NCI-H187 (cell line): Measurements from ENCODE around the gene CELF6.
A peak's percentile ranks its signal among the peaks of the same experiment; 100 is the strongest.

Experiments
- DNase-seq, 2 experiments: peaks; one replicate each; lab custom pipeline; 2025; lab: John Stamatoyannopoulos, UW

The CELF6 gene

DNA sequence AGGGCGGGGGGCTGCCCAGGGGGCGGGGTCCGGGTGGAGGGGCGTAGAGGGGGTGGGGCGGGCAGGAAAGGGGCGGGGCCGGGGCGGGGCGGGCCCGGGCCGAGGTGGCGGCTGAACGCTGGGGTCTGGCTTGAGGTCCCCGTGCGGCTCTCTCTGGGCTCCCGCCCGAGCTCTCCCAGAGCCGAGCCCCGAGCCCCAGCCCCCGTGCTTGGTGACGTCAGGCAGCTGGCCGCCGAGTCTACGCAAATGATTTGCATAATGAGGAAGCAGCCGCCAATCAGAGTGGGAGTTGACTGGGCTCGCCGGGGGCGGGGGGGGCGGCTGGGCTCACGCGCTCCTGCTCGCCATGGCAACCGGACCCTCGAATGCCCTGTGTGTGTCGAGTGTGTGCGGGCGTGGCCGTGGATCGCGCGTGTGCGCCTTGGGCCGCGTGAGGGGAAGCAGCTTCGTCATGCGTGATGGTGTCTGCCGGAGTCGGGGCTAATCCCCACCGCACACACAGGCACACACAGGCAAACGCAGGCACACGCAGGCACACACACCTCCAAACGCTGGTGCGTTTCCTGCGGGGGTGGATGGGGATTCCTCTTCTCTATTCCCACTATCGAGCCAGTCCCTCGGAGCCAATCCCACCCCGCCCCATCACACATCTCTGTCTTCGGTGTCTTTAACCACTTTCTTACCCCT, at the start of gene CELF6:
CELF6 (minus strand) TSS at position 173 of the 687 bp plus-strand sequence. CDS start 283 bp downstream, outside the sequence.
- peak; percentile 46 to 81 for DNase-seq

DNA sequence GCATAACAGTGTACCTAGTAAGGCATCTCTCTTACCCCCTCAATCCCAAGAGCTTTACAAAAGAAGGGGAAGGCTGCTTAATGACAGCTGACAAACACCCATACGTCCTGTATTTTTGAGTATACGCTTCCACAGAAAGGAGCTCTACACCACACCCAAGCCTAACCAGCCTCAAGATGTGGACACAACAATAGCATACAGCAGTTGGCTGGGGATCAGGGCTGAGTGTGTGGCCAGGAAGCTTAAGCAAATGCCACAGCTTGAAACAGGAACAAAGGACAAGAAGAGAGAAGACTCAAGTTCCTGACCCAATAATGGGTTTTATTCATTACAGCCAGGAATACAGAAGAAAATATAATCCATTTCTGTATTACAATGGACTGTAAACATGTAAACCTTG, 48.9 kb upstream of the CELF6 start:
- no peak for DNase-seq

GRCh38 chr15:72368325-72368724, 48.4 kb upstream of the CELF6 start:
- no peak for DNase-seq

DNA sequence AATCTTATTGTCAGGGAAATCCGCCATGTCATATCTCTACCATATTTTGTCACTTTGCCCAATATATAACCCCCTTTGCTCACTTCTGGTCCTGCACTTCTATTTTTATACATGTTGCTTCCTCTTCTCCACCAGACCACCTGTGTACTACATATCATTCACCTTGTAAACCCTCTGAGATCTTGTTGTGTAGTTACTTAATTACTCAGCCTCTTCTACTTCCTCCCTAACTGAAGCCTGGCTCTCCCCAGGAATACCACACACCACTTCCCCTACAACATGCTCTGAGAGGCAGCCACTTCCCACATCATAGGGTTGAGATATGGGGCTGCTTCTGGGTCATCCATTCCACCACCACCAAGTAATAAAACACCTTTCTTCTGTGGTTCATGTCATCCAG, 45.9 kb upstream of the CELF6 start:
- DNase-seq = no peak

DNA sequence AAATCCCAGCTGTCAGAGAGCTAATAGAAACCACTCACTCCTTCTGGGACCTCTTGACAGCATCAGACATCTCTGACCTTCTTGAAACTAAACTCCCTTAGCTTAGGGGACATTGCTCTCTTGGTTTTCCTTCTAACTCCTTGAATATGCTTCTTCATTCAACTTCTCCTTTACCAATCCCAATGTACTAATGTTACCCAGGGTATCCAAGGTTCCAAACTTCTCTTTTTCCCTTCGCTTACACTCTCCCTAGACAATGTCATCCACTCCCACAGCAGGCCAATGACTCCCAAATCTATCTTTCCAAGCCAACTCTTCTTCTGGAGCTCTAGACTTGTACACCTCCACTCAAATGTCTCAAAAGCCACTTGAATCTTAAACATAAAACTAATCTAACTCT, 41.2 kb upstream of the CELF6 start:
- no peak for DNase-seq

- no peak for DNase-seq
These were observed 38.8 kb upstream of the CELF6 start for GRCh38 chr15:72358650-72359171.

- DNase-seq = no peak
These were observed 38.2 kb upstream of the CELF6 start for GRCh38 chr15:72358121-72358520.

DNA sequence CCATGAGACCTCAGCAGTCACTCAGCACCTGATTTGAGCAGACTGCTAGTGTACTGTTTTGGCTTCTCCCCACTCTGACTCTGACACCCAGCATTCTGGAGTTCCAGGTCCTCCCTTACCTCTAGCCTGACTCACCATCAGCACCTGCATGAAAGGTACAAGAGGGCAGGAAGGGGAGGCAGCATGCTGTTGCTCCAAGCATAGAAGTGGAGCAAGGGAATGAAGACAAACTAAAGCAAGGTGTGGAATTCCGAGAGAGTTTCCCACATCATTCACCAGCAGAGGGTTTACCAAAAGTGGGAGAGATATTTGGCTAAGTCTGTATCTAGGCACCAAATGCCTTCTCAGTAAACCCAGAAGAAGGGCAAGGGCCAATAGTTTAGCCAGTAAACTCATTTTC, 34.5 kb upstream of the CELF6 start:
- no peak for DNase-seq

DNA sequence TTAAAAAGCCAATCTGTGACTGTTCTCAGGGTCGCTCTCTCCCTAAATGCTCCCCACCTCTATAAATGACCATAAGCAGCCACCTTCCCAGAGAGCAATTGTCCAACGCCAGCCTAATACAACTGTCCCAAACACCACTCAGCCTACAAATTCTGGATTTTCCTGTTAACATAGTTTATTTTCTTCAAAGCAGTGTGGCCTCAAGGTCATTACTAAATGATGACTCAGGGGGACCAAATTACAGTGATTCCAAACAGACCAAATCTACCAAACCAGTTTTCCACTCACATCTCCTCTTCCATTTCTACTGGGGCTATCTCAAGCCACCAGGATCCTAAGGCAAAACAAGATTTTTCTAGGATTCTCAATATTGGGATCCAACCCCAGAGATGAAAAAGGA, 33.3 kb upstream of the CELF6 start:
- no peak for DNase-seq

DNA sequence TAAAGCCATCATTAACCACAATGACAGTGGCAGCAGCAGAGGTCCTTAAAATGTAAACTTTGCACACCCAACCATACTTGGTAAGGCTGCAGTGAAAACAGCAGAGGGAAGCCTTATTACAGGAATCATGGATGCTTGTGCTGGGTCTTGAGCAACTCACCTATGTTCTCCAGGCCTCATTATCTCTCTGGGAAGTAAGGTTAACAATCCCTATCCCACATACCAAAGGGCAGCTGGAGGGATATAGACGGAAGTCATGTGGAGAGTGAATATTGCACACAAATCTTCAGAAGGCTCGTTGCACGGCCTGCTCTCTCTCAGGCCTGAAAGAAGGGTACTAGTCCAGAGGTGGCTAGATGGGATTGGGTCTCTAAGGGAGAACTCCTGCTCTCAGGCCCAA, 25.8 kb upstream of the CELF6 start:
- DNase-seq = no peak

DNA sequence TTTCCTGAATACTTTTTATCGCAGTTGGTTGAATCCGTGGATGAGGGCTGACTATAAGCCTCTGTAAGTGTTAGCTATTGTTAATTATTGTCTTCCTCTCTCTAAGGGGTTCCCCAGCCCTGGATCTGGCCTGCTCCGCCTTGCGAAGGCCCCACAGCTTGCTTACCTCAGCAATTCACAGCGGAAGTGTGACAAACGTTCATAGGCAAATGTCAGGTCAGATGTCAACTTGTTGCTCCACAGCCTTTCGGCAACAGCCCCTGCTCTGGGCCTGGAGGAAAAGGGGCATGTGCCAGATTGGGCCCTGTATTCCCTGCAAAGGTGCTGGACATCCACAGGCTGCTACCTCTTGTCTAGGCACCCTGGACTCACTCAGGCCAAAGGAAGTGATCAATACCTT, 25.3 kb upstream of the CELF6 start:
- DNase-seq = no peak

DNA sequence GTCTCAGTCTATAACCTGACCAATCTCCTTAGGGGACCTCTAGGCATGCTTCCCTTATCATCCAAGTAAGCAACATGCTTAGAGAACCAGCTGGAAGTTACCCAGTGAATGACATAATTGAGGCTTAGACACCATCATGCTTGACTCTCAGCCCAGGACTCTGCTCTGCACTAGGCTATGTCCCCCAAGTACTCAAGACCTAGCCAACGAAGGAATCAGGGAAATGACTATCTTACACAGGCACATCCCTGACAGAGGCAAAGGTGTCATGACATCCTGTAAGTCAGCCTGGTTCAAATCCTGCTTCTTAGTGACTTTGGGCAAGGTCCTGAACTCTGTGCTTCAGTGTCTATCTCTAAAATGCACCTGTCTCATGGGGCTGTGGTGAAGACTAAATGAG, 24.6 kb upstream of the CELF6 start:
- no peak for DNase-seq

DNA sequence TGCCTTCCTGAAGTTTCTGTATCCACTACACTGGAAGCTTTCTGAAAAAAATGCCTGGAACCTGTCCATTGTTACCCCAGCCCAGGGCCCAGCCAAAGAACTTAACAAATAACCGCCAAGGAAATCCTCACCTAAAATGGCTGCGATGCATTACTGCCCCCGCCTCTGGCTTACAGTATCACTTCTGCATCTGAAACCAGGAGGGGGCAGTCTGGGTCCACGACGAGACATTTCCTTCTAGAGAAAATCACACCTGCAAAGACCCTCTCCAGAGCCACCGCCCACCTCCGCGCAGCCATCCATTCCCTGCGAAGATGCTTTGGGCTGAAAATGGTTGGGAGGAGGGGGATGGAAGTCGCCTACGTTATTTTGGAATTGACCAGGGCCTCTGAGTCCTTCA, 22.4 kb upstream of the CELF6 start:
- no peak for DNase-seq

DNA sequence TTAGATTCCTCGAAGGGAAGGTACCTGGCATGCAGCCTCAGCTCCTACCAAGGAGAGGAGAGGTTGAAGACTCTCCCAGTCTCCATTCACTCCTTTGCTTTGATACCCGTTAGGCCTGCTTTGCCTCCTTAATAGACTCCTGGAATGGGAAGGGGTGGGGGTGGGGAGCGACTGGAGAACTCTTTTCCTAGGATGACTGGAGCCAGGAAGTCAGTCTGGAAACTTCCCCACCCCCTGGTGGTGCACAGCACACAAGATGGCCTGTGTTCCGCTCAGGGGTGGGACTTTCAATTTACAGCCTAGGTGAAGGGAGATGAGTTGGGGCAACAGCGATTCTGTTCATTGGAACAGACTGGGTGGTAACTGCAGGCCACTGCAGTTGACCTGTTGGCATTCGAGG, 21.4 kb upstream of the CELF6 start:
- no peak for DNase-seq

DNA sequence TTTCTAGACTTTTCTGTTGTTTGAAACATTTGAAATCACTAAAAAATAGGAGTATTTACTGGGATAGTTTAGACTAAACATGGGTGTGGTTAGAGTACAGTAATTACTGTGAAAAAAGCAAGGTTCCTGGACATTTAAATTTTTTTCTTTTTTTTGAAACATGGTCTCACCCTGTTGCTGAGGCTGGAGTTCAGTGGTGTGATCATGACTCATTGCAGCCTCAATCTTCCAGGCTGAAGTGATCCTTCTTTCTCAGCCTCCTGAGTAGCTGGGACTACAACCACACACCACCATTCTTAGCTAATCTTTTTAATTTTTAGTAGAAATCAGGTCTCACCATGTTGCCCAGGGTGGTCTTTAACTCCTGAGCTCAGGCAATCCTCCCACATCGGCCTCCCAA, 20.4 kb upstream of the CELF6 start:
- no peak for DNase-seq

- DNase-seq = no peak
These were observed 19.8 kb upstream of the CELF6 start for GRCh38 chr15:72339777-72340177.

- DNase-seq = no peak
These were observed 18.8 kb upstream of the CELF6 start for GRCh38 chr15:72338617-72339321.

DNA sequence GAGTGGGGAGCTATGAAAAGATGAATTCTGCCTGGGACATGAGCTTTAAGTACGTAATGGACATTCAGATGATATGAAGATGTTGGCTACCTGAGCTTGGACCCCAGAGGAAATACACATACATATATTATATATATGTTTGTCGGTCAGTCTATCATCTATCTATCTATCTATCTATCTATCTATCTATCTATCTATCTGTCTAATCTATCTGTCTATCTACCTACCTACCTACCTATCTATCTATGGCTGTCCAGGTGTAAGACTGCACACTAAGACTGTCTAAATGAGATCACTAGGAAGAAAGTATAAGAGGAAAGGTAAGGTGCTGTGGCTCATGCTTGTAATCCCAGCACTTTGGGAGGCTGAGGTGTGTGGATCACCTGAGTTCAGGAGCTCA, 18.2 kb upstream of the CELF6 start:
- no peak for DNase-seq

- no peak for DNase-seq
These were observed 14.9 kb upstream of the CELF6 start for GRCh38 chr15:72334842-72335241.

- no peak for DNase-seq
These were observed 11.1 kb upstream of the CELF6 start for GRCh38 chr15:72331021-72331420.

- no peak for DNase-seq
These were observed 3.8 kb upstream of the CELF6 start for GRCh38 chr15:72323752-72324151.

DNA sequence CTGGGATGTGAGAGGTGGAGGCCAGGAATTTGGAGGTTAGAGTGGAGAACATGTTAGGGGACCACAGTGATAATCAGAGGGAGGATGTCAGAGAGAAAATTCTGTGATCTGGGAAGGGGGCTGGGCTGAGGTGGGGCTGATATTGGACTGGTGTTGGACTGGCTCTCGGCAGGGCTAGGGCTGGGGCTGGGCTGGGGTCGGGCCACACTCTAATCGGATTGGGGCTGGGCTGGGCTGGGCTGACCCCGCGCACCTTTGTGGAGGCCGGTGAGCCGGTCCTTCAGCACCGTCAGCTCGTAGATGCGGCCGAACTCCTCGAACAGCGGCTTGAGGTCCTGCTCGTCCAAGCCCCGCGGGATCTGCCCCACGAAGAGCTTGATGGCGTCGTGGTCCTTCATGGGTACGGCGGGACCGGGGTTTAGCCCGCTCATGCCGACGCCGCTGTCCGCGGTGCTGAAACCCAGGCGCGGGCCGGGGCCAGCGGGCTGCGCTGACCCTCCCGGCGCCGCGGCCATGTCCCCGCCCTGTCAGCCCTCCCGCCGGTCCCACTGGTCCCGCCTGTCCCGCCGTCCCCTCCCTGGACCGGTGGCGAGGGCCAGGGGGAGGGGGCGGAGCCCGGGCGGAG, 485 bp downstream of the CELF6 start:
- no peak for DNase-seq

- DNase-seq = no peak
These were observed 1.5 kb downstream of the CELF6 start for GRCh38 chr15:72318408-72318942.
